ENCODE measurements around the gene CHST7. TPM values are rescaled to one million over a fixed set of nuclear protein-coding genes. Genes with fewer than 3 reads are reported as not detected.

CHST7 gene
- total and polyA plus RNA-seq, 2 of the 8 experiments (the other 6 are each of a cell fraction or from before 2014, with no cell fraction given) = 7.9 to 14.1 TPM

DNA sequence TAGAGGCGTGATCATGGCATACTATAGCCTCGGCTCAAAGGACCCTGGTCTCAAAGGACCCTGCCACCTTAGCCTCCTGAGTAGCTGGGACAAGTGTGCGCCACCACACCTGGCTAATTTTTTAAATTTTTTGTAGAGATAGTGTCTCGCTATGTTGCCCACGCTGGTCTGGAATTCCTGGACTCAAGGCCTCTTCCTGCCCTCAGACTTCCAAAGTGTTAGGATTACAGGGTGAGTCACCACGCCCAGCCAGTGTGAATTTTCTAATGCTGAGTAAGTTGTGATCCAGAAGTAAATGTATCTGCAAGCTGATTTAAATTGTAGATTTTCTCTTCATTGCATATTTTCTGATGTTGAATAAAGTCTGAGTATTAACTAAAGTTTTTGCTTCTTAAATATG lies 25.7 kb upstream of the CHST7 start:
- Histone ChIP-seq H3K23ac (ENCODE audit: insufficient read length) (no peak overlapping the region), H4K5ac (ENCODE audit: insufficient read length, low read depth, low read length) (no peak overlapping the region), H3K36me3 (ENCODE audit: control insufficient read depth in 2 of 4, insufficient read depth in 4 of 4, low read length in 3 of 4) (peaks cover 0 to 24% (median 3%) of the 10 kb centered on the region in 4 experiments; a peak in 3 of 8 replicates), H4K20me1 (replicated peaks in 1 of 2; ENCODE audit: control insufficient read depth in 1 of 2, insufficient read depth in 2 of 2, low read length in 2 of 2) (no peaks in the 10 kb centered on the region), H3K4ac (replicated peaks; ENCODE audit: insufficient read length, low read depth, low read length) (no peak overlapping the region), H4K91ac (replicated peaks; ENCODE audit: insufficient read length, low read length) (no peak overlapping the region), H2BK20ac (ENCODE audit: low read length) (no peak overlapping the region), H2AFZ (ENCODE audit: low read length) (no peak overlapping the region), H3K4me3 (ENCODE audit: extremely low read depth in 1 of 4, insufficient read depth in 2 of 4, low read depth in 3 of 4, low read length in 4 of 4) (no peak overlapping the region), H3K4me1 (replicated peaks in 1 of 4; ENCODE audit: control insufficient read depth in 3 of 4, insufficient read depth in 4 of 4, low read length in 3 of 4) (peaks cover 0 to 3% (median 2%) of the 10 kb centered on the region in 4 experiments; a peak in 2 of 7 replicates), H3K56ac (replicated peaks; ENCODE audit: insufficient read length, low read depth, low read length) (no peak overlapping the region), H3K23me2 (ENCODE audit: low read depth, low read length) (no peaks in the 10 kb centered on the region), H3K14ac (ENCODE audit: insufficient read length) (no peak overlapping the region), H3K27ac (ENCODE audit: low read depth, low read length) (no peak overlapping the region), H4K8ac (ENCODE audit: extremely low read depth, insufficient read depth, low read length) (no peak overlapping the region), H3K18ac (ENCODE audit: extremely low read depth, low read length) (no peak overlapping the region), H3K9me3 (ENCODE audit: insufficient read depth in 2 of 2, low read depth in 1 of 2, low read length in 1 of 2) (peaks cover 0 to 2% of the 10 kb centered on the region in 2 experiments; a peak in 1 of 4 replicates), H2BK12ac (ENCODE audit: low read depth, low read length) (no peak overlapping the region), H2BK120ac (replicated peaks; ENCODE audit: low read depth, low read length) (no peak overlapping the region), H3K79me1 (ENCODE audit: low read depth, low read length) (no peaks in the 10 kb centered on the region), H3K27me3 (replicated peaks in 1 of 4; ENCODE audit: control insufficient read depth in 3 of 4, extremely low read depth in 1 of 4, insufficient read depth in 3 of 4, low read length in 3 of 4) (no peaks in the 10 kb centered on the region), H3K4me2 (ENCODE audit: insufficient read depth in 1 of 2, low read depth in 2 of 2, low read length in 2 of 2) (no peak overlapping the region; a peak in 1 of 4 replicates), H3K9ac (replicated peaks in 1 of 4; ENCODE audit: extremely low read depth in 1 of 4, low read depth in 3 of 4, low read length in 3 of 4) (no peak overlapping the region), H2BK5ac (ENCODE audit: low read depth, low read length) (no peak overlapping the region), H3K79me2 (ENCODE audit: control insufficient read depth in 1 of 2, insufficient read depth in 2 of 2, low read length in 2 of 2) (peaks cover 11 to 32% of the 10 kb centered on the region in 2 experiments; a peak in 3 of 4 replicates), H2BK15ac (ENCODE audit: low read length) (no peak overlapping the region), H2AK5ac (ENCODE audit: low read depth, low read length) (no peak overlapping the region)
- TF ChIP-seq TEAD4 (IDR thresholded peaks at IDR 0.05; ENCODE audit: low read depth, low read length) (no peak), POLR2A (IDR thresholded peaks at IDR 0.05; ENCODE audit: control extremely low read depth in 1 of 2, low read depth in 2 of 2, low read length in 2 of 2) (no peak), CBX8 (IDR thresholded peaks at IDR 0.05; ENCODE audit: borderline replicate concordance, low read depth, low read length) (no peak), HDAC6 (IDR thresholded peaks at IDR 0.05; ENCODE audit: low read depth, low read length) (no peak), KDM5A (IDR thresholded peaks at IDR 0.05; ENCODE audit: low read length) (no peak), CBX5 (IDR thresholded peaks at IDR 0.05; ENCODE audit: low read depth, low read length) (no peak), GABPA (IDR thresholded peaks at IDR 0.05; ENCODE audit: borderline replicate concordance, insufficient read depth, low read length) (no peak), JUND (IDR thresholded peaks at IDR 0.05; ENCODE audit: low read length) (no peak), BCL11A (IDR thresholded peaks at IDR 0.05; ENCODE audit: low read depth in 2 of 2, low read length in 2 of 2) (no peak), TAF1 (IDR thresholded peaks at IDR 0.05; ENCODE audit: low read depth, low read length) (no peak)
- TF ChIP-seq, protein P1, sequence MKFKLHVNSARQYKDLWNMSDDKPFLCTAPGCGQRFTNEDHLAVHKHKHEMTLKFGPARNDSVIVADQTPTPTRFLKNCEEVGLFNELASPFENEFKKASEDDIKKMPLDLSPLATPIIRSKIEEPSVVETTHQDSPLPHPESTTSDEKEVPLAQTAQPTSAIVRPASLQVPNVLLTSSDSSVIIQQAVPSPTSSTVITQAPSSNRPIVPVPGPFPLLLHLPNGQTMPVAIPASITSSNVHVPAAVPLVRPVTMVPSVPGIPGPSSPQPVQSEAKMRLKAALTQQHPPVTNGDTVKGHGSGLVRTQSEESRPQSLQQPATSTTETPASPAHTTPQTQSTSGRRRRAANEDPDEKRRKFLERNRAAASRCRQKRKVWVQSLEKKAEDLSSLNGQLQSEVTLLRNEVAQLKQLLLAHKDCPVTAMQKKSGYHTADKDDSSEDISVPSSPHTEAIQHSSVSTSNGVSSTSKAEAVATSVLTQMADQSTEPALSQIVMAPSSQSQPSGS (IDR thresholded peaks at IDR 0.05; ENCODE audit: low read length) = no peak
- TF ChIP-seq, protein P2, sequence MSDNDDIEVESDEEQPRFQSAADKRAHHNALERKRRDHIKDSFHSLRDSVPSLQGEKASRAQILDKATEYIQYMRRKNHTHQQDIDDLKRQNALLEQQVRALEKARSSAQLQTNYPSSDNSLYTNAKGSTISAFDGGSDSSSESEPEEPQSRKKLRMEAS (IDR thresholded peaks at IDR 0.05) = no peak
- ChIA-PET POLR2A (ENCODE audit: partially characterized antibody) (interaction anchor here (0.7 kb wide), 1 partner anchor 9 kb away, joined by 3 read pairs; no protein-coding TSS in a partner anchor), CTCF (ENCODE audit: partially characterized antibody) (interaction anchor here (1.2 kb wide), 1 partner anchor 256 kb away, joined by 3 read pairs; no protein-coding TSS in a partner anchor)
- DNase-seq (ENCODE audit: low read depth in 1 of 2, low spot score in 2 of 2) (no peak), FAIRE-seq (no peak)
- 90% methylated on average over 6 of the region's 6 CpGs; no CpG with 5 or more reads in 1 of the 2 experiments for WGBS, 2 experiments (ENCODE audit: extremely low coverage in 1 of 2, insufficient coverage in 1 of 2, insufficient read length in 1 of 2, insufficient replicate concordance in 2 of 2, low coverage in 1 of 2, low lambda C conversion rate in 2 of 2, missing lambda C conversion rate in 1 of 2)

Measured in H1 (cell line).